GM21360 (cell line): Measurements from ENCODE around the gene SLC47A2.
"Not testable (repeated sequence)": the region's sequence is repeated elsewhere in the genome, so short reads cannot be mapped to it uniquely, and the experiment has no call there.

Experiments used
- ATAC-seq: cut with Tn5 transposase; IDR thresholded peaks from one replicate; pipeline ENCODE4 v1.9.1; 2021; ENCODE audit warnings: mild to moderate bottlenecking, moderate library complexity; ENCODE audit not compliant: unreplicated experiment

SLC47A2 gene

DNA sequence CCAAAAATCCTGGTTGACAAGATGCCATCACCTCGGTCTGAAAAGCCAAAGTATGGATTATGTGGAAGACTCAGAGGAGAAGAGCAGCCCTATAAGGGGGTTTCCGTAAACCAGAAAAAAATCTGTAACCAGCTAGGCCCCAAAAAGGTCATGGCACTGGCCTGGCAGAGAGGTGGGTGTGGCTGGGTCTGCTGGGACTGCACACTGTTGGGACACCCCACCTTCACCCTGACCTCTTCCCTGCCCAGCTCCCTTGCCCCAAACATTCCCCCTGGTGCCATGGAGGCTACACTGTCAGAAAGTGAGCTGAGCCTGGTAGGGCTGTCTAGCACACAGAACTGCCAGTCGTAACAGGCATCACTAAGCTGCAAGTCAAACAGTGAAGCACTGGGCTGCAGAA, 6.5 kb downstream of the SLC47A2 start:
- no peak for ATAC-seq

DNA sequence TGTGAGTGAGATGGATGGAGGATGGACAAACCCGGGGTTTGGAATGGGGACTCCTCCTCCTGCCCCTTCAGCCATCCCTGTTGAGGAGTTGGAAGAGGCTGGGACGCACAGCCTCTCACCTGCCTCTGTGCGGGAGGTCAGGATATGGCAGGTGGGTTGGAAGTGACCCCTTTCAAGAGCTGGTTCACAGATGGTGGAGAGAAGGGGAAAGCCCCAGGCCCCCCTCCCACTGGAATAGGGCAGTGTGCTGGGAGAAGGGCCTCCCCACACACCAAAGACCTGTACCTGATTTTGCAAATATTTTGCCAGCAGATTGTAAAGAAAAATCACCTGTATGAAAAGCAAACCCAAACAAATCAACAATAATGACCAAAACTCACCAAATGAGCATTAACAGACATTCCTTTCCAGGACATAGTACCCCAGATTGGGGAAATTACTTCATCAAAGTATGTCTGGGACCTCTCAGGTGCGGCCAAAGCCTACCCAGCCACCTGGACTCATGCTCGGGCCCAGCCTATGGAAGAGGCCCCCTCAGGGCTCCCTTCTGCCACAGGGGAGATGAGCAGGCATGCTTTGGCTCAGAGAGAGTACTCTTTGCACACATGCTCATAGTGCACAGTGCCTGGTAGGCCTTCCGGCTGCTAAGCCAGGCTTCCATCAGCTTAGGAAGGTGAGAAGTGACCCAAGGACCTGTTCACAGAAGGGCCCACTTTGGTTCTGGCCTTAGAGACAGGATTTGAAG, 7.8 kb downstream of the SLC47A2 start:
- ATAC-seq = no peak

DNA sequence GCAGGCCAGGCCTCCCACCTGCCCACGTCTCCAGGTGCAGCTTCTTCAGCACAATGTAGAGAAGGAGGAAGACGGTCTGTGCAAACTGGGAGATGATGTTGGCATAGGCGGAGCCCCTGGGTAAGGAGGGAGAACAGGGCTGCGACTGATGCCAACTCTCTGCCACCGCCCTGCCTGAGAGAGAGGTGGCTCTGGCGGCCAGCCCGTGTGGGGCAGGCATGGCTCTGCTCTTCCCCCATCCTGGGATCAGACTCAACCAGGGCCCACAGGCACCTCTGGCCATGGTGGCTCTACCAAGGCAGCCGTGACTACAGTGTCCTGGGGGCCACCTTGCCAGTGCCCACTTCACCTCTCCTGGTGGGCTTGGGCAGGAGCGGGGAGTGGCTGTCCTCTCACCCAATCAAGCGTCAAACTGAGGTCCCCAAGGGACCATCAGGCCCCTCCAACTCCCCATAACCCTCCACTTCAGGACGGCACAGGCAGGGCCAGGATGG, 8.6 kb downstream of the SLC47A2 start:
- ATAC-seq = no peak

DNA sequence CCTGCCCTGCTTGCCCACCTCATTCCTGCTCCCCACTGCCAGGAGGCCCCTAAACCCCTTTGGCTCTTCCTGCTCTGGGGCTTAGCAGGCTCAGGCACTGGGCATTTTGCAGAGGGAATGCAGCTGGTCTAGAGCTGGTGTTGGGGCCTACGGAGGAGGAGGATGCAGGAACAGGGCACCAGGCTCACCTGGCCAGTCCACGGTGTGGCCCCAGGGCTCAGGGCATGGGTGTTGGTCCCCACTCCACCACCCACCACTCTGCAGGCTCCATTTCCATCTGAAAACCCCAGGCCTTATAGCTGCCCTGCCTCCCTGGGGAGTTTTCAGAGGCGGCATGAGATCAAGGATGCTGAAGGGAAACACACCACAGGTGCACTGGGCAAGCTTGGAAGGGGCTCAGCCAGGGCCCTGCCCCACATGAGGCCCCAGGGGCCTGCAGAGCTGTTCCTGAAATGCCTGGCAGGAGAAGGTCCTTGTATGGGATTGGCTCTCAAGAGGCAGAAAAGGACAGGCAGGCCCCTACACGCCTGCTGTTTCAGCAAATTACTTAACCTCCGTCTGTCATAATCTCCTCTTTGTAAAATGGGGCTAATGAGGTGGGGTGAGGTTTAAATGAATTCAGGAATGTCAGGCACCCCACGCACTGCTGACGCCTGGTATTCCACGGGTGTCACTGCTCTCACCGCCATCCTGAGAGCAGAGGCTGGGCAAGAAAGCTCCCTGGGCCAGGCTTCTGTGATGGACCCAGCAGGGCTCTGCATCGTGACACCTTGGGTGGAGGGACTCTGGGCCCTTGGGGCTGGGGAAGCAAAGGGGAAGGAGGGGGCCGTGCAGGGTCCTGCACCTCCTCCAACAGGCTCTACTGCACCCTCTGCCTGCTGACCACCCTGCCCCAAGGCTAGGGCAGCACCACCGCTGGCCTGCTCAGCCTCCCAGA, 9.3 kb downstream of the SLC47A2 start:
- no peak for ATAC-seq

DNA sequence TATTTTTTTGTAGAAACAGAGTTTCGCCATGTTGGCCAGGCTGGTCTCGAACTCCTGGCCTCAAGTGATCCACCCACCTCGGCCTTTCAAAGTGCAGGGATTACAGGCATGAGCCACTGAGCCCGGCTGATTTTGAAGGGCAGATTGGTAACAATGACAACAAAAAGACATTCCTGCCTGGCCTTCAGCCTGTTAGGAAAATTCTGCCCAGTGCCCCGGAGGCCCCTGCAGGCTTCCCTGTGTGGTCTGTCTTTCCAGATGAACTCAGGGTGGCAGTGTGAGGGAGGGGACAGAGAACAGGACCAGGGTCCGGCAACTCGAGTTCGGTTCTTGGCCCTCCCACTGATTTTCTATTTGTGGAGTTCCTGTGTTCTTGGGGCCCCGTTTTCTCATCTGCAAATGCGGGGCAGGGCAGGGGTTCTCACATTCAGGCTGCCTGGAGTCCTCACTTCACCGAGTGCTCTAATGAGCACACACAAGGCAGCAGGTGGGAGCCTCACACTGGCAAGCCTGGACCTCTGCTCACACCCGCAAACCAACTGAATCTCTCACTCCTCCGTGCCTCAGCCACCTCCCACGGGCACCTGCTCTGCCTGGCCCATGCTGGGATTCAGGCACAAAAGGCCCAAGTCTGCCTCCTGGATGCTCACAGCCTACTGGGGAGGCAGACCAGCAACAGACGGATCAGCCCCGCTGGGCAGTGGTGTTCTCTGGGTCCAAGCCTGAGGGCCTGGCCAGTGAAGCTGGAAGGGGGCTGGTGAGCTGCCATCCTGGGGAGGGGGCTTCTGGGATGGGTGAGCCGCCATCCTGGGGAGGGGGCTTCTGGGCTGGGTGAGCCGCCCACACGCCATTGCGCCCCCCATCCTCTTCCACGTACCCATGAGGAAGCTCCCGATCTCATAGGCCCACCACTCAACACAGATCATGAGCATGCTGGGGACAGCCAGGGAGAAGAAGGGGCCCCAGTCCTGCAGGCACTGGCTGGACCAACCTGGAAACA, 10.3 kb downstream of the SLC47A2 start:
- no peak for ATAC-seq

DNA sequence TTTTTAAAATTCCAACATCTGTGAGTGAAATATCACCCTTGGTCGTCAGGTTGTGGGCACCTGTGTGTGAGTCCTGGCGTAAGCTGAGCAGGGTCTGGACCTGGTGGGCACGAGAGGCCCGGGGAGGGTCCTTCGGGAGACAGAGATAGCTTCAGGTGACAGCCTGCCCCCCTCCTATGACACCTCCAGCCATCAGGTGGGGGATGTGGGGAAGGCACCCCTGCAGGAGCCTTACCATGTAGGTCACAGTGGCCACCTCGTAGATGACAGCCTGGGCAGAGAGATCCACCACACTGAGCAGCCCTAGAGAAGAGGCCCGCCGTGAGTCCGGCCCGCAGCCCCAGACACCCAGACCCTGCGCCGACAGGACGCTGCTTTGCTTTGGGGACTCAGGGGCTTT, 11.2 kb downstream of the SLC47A2 start:
- ATAC-seq = no peak

DNA sequence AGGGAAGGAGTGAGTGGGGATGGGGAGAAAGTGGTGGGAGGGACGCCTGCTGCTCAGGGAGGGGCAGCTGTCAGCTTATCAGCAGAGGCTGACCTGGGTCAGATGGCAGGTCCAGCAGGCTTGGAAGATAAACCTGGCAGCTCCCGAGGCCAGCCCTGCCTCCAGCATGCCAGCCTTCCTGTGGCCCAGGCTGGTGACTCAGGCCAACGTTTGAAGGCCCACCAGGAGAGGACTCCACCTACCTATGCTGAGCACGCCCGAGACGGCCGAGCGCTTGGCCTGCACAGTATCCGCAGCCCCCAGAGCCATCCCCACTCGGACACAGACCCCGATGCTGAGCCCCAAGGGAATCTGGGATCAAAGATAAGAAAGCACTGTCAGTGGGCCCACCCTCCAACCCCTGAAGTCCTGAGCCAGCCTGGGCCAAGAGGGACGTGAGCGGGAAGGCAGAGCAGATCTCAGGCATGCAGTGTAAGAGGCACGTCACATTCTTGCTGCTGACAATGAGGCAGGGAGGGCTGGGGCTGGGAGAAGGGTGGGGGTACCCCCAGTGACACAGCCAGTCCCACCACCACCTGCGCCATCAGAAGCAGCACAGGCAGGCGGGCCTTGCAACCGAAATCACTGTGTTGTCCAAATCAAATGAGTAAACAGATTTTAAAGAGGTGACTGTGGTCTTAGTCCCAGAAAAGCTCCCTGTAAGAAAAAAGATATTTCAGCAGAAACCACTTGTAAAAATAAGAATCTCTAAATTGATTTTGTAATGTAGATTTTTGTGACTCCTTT, 12.4 kb downstream of the SLC47A2 start:
- no peak for ATAC-seq

DNA sequence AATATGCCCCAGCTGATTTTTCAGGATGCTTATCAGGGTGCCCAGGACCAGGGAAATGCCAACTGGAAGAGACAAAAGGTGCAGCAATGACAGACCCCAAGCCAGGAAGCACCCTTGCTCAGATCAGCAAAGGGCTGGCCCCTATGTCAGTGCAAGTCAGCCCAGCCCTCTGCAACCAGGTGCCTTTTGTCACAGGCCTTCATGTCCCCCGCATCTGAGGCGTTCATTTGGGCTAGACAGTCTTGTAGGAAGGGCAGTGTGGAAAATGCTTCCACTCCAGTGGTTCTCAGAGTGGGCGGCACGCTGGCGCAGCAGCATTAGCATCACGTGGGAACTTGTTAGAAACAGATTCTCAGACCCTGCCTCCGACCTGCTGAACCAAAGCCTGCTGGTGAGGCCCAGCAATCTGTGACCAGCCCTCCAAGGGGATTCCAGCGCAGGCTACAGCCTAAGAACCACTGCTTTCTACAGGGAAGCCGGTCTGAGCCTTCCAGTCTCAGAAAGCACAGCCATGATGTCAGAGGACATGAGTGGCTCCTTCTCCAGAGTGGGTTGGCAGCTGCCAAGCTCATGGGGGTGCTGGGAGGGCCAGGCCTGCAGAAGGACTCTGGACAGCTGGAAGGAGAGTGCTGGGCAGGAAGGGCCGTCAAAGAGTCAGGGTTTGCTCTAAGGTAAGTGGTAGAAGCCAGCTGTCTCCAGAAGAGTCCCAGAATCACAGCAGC, 13.1 kb downstream of the SLC47A2 start:
- no peak for ATAC-seq

DNA sequence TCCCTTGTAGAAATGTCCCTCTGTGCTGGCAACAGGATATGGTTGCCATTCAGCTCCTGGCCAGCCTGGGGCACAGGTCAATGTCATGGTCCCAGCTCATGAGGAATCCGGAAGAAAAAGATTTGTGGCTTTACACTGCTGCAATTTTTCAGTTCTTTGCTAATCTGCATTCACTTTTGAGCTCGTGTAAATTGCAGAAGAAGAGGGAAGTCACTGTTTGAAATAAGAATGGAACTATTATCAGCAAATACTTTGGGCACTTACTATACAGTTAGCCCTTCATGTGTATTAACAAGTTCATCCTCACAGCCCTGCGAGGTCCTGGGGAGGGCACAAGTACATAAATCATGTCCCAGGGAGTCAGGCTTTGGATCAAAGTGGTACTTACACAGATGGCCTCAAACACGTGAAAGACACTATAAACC, 14.2 kb downstream of the SLC47A2 start:
- no peak for ATAC-seq

DNA sequence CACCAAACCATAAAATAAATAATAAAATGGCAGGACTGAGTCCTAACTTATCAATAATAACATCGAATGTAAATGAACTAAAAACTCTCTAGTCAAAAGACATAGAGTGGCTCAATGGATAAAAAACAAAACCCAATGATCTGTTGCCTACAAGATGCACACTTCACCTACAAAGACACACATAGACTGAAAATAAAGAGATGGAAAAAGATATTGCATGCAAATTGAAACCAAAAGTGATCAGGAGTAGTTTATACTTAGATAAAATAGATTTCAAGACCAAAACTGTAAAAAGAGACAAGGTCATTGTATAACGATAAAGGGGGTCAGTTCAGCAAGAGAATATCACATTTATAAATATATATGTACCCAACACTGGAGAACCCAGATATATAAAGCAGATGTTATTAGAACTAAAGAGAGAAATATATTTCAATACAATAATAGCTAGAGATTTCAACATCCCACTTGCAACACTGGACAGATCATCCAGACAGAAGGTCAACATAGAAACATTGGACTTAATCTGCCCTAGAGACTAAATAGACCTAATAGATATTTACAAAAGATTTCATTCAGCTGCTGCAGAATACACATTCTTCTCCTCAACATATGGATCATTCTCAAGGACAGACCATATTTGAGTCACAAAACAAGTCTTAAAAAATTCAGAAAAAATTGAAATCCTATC, 29.8 kb downstream of the SLC47A2 start:
- no peak for ATAC-seq

DNA sequence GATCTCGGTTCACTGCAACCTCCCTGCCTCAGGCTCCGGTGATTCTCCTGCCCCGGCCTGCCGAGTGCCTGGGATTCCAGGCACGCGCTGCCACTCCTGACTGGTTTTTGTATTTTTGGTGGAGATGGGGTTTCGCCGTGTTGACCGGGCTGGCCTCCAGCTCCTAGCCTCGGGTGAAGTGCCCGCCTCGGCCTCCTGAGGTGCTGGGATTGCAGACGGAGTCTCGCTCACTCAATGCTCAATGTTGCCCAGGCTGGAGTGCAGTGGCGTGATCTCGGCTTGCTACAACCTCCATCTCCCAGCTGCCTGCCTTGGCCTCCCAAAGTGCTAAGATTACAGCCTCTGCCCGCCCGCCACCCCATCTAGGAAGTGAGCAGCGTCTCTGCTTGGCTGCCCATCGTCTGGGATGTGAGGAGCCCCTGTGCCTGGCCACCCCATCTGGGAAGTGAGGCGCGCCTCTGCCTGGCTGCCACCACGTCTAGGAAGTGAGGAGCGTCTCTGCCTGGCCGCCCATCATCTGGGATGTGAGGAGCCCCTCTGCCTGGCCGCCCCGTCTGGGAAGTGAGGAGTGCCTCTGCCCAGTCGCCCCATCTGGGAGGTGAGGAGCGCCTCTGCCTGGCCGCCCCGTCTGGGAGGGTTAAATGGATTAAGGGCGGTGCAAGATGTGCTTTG, 31.3 kb downstream of the SLC47A2 start:
- not testable (repeated sequence) for ATAC-seq

DNA sequence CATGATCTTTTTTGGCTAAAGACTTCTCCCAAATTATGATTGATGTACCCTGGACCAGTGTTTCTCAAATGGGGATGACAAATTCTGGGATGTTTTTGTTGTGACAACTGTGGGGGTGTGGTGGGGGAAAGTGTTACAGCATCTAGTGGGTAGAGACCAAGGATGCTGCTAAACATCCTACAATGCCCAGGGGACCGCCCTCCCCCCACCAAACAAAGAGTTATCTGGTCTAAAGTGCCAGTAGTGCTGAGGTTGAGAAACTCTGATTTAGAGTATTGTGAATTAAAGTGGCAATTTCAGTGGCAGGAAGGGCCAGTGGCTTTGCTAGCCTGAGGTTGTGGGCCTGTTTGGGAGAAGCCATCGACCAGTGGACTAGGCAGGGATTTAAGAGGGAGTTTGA, 33.3 kb downstream of the SLC47A2 start:
- ATAC-seq = no peak

DNA sequence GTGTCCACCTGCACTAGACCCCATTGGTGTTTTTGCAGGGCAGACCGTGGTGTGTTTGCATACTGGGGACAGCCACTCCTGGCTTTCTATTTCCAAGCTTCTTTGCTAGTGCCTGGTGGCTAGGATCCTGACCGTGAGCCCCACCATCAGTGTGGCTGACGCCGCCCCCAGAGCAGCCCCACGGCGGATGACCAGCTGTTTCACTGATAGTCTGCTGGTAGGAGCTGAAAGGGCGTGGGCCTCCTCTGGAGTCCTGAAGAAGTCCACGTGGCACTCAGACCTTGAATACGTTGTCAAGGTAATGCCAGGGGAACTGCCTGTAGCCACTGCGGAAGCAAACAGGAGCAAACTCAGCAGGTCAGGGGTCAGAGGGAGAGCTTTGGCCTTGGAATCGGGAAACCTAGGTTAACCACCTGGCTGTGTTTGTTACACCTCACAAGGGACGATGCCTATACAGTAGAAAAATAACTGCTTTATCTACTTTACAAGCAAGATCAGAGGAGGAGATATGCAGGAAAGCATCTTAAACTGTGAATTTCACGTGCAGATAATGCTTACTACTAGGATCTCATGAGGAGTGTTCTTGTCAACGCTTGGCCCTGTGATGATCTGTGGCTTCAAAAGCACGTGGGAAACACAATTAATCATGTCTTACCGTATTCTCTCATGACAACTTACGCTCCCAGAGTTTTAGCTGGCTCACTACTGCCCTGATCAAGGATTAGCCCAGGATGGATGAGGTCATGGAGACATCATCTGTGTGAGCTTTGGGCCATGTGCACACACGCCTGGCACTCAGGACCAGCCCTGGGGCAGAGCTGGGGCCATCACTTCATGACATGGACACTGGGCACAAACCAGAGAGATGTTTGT, 37.6 kb downstream of the SLC47A2 start:
- ATAC-seq = no peak

DNA sequence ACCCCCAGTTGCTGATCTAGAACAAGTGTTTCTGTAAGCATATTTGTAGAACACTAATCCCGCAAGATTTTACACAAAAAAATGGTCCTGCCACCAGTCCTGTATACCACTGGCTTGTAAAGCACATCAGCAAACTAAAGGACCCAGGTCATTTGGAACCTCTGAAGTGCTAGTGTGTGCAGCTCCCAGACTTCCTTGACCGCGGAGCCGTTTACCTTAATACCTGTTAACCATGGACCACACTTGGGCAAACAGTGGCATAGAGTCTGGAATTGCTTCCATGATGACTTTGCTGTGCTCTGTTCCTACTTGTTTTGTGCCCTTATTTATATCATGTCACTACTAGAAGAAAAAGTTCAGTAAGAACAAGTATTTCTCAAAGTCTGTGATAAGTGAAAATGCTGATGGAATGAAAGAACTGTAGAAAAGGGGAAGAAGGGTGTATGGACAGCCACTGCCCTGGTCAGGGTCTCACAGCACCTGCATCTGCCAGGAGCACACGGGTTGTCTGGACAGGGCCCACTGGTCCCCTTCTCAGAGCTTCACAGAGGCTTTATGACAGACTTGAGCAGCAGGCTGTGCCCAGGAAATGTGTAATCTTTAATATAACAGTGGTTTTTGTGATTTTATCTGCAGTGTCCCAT, 38.5 kb downstream of the SLC47A2 start:
- ATAC-seq = no peak

DNA sequence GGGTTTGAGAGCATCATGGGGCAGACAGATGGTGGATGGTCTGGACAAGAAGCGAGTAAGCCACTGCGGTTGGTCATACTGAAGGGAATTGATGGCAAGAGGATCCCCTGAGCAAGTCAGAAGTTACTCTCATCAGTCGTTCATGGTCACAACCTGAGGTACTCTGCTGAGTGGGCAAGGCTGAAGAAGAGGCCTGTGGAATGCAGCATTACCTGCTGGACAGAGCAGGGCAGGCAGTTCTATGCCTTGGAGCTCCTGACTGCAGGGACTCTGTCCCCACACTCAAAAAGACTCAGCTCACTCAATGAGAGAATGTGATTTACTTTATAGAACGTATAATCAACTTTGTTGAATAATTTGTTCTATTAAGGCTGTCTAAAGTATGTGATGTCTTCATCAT, 39.5 kb downstream of the SLC47A2 start:
- no peak for ATAC-seq

DNA sequence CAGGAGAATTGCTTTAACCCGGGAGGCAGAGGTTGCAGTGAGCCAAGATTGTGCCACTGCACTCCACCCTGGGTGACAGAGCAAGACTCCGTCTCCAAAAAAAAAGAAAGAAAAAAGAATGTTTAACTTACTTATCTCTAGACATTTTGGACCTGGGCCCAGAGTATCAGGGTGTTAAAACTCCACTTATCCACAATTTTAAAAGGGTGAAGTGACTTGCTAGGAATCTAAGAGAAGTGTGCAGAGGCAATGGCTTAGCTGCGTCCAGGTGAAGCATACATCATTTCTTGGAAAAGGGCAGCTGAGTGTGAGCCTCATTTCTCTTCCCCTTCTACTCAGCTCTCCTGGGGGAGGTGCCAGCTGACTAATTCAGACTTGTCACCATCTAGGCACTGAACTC, 42.8 kb downstream of the SLC47A2 start:
- ATAC-seq = no peak
